HTERT RPE-1 (cell line): ENCODE results near the gene SPRR4.

ENCODE experiments used
- in situ Hi-C: fragments of 300-500 bp; cut with MboI; formaldehyde crosslinking; loops from 4 replicates; pipeline ENCODE4 v1.14.3; 2020; ENCODE audit warnings: low sequenced_read_pairs

Gene SPRR4

DNA sequence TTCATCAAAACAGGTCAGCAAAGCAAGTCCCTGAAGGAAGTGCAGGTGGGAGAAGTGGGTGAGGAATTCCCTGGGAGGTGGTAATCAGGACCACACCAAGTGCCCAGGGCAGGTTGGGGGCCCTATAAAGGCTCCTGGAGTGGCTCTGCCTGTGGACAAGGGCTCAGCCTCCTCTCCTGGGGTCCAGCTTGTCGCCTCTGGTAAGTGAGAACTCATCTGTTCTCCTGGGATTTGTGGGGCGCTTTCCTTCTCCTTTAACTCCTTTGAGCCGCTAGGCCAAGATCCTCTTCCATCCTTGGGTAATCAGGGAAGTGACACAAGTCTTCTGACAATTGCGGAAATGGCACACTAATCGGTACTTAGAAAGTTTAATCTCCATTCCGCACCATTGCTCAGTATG, at the start of gene SPRR4:
SPRR4 (plus strand) TSS at position 154 of the 400 bp plus-strand sequence. CDS start 1,243 bp downstream, outside the sequence.
- in situ Hi-C loops = no loop called here

- in situ Hi-C loops = no loop called here
Observed at GRCh38 chr1:152924191-152924590, 46.3 kb upstream of the SPRR4 start.

- in situ Hi-C loops = no loop called here
Observed at GRCh38 chr1:152926091-152926490, 44.4 kb upstream of the SPRR4 start.

GRCh38 chr1:152928671-152929070, 41.8 kb upstream of the SPRR4 start:
- in situ Hi-C loops = no loop called here

GRCh38 chr1:152932170-152932811, 38.2 kb upstream of the SPRR4 start:
- in situ Hi-C loops = no loop called here

- in situ Hi-C loops = no loop called here
Observed at GRCh38 chr1:152933196-152933595, 37.3 kb upstream of the SPRR4 start.

DNA sequence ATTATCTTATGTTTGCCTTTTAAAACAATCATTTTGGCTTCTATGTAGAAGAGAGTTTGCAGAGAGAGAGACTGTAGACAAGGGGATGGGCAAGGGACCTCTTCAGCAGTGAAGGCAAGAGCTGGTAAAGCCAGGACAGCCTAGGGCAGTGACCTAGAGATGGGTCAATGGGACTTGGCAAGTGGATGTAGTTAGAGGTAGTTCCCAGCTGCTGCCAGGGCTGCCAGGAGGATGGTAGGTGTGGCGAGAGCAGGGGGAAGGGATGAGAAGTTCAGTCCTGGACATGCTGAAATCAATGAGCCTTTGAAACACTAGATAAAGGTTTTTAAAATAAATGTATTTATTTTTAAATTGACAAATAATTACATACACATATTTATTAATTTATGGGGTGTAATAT, 29.8 kb upstream of the SPRR4 start:
- in situ Hi-C loops = no loop called here

GRCh38 chr1:152941037-152941711, 29.3 kb upstream of the SPRR4 start:
- in situ Hi-C loops = no loop called here

DNA sequence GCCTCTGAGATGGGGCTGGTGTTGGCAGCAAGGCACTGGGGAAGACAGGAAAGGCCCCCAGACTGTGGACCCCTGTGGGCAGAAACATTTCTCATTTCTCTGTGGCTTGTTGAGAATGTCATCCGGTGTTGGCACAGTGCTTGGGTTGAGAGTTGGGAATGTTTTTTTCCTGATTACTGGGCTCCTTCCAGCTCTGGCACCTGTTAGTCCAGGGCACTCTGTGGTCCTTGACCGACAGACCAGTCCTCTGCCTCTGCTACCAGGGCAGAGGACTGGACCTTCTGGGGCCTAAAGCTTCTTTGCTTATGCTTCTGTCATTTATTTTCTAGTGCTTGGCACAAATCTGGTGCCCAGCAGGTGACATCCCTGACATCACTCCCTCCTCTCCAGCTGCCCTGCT, 28.3 kb upstream of the SPRR4 start:
- in situ Hi-C loops = no loop called here

DNA sequence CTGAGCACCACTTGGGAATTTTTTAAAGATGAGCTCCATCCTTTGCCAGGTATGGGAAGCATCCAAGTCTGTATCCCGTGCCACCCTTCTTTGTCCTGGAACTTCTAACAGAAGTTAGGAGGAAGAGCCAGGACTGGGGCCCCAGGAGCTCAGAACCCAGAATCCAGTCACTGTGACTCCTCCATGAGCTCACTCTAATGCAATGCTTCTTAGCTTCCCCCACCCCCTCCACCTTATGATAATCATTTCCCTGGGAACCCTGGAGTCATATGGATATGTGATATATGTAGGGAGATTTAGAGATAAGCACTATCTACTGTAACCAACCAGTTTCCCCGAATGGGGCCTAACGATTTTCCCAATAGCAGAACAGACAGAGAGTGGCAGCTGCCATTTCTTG, 24.2 kb upstream of the SPRR4 start:
- in situ Hi-C loops = no loop called here

DNA sequence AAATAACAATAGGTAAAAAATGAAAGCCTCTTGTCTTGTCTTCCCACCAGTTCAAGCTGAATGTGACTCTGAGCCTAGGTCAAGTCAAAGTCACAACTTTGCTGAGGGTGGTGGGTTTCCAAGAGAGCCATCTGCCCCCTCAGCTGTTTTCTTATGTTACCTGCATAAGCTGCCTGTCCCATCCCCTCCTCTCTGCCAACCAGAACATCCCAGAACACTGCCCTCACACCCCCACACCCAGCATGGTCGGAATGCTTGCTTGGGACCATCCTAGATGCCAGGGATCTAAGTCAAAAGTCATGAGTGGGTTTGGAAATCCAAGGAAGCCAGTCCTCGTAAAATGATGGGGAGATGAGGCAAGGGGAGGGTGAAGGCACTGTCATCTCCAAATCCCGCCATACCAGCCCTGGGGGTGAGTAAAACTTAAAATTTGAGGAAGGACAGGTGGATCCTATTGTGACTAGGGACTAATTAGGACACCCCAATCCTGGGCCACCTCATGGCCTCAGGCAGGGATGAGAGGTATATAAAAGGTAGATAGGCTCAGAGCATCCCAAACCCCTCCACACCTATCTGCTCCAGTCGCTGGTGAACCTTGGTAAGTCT, 23.7 kb upstream of the SPRR4 start, which contains the start of gene SPRR5:
SPRR5 (plus strand) TSS at position 556 of the 606 bp plus-strand sequence. CDS start 1,349 bp downstream, outside the sequence.
- in situ Hi-C loops = no loop called here

DNA sequence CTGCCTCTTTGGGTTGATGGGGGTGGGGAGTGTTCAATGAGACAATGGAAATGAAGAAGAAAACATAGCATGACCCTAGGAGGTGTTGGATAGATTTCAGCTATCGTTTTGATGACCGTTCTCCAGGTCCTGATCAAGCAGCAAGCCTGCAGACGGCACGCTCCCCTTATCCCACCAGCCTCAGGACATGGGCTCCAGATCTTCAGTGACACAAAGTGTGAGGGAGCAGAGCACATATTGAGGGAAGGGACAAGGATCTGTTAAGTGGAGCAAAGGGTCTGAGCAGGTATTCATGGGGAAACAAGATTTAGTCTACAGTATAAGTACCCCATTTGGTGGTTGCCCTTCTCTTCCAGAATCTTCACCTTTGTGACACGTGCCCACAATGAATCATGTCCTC, 18.7 kb upstream of the SPRR4 start:
- in situ Hi-C loops = no loop called here

DNA sequence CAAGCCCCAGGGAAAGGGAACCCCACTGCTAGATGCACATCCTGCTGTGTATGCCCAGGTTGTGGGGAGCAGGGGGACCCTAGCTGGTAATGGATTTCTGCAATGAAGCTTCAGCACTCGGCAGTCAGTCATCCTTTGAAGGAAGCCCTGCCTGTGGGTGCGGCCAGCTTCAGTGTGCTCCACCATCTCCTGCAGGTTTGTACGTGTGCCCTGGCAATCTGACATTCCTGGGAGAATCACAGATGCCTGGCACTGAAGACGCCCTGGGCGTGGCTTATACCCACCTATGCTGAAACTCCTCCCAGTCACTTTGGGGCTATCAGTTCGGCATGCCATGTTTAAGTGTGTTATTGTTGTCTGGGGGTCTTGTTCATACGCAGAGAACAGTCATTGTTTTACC, 16.7 kb upstream of the SPRR4 start:
- in situ Hi-C loops = no loop called here

- in situ Hi-C loops = no loop called here
Observed at GRCh38 chr1:152954436-152954835, 16.0 kb upstream of the SPRR4 start.

- in situ Hi-C loops = no loop called here
Observed at GRCh38 chr1:152957561-152957960, 12.9 kb upstream of the SPRR4 start.

DNA sequence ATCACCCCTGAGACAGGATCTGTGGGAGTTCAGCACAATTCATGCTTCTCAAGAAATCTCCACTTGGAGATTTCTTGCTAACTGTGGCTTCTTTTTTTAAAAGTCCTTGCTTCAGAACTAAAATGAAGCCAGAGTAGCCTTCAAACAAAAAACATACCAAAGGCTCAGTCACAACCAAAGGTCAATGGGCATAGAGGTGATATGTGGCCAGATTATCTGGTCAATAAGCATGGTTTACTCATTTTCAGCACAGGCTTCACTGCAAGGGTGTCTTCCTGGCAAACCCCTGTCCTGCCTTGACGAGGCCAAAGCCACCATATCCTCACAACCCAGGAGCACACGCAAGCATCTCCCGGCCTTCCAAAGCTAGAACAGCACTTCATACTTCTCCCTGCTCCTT, 11.2 kb upstream of the SPRR4 start:
- in situ Hi-C loops = no loop called here

DNA sequence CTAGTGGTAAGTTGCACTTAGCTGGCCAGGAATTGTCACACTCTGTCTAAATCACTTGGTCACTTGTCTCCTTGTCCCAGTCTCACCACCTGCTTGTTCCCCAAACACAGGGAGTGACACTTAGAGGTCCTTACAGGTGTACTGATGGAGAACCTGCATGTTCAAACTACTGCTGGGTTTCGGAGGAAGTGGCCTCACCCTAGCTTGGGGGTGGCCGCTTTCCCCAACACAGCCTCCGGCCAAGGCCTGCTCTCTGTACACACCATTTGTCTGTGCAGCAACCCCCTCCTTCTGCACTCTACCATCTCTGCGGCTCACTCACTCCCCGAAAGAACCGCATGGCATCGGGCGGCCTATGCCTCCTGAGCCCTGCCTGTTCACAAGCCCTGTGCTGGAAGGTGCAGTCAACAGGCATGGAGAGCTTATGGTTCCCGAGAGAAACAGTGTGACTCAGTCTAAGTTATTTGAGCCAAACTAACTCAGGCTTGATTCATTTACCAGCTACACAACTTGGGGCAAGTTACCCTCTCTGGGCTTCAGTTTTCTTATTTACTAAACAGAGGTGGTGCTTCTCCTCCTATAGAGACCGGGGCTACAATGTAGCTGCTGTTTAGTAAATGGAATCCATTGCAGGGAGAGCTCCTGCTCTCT, 10.5 kb upstream of the SPRR4 start:
- in situ Hi-C loops = no loop called here

GRCh38 chr1:152960452-152961044, 9.9 kb upstream of the SPRR4 start:
- in situ Hi-C loops = no loop called here

GRCh38 chr1:152961226-152961891, 9.1 kb upstream of the SPRR4 start:
- in situ Hi-C loops = no loop called here

- in situ Hi-C loops = no loop called here
Observed at GRCh38 chr1:152962876-152963415, 7.5 kb upstream of the SPRR4 start.
